Testis (tissue), 5 donors: ENCODE measurements around the gene OR5M10. TPM values are rescaled to one million over a fixed set of nuclear protein-coding genes. Genes with fewer than 3 reads are reported as not detected.
"Not testable (repeated sequence)": the region's sequence is repeated elsewhere in the genome, so short reads cannot be mapped to it uniquely, and the experiment has no call there.

ENCODE experiments used
- DNase-seq: peaks from one replicate; pipeline ENCODE4 v3.0.0-alpha.2; 2019
- H3K27ac ChIP-seq, 2 donors: fragments of 200-600 bp; sonication (generic); one replicate each; pipeline ENCODE4 v1.5.1; 2019
- H3K27me3 ChIP-seq: fragments of 200-600 bp; sonication (generic); one replicate; pipeline ENCODE4 v1.5.1; 2019
- H3K36me3 ChIP-seq: fragments of 200-600 bp; sonication (generic); one replicate; pipeline ENCODE4 v1.5.1; 2017; ENCODE audit warnings: low read depth; ENCODE audit errors: missing control alignments
- H3K4me1 ChIP-seq: fragments of 200-600 bp; sonication (generic); one replicate; pipeline ENCODE4 v1.5.1; 2019
- H3K4me3 ChIP-seq, 2 donors: fragments of 200-600 bp; sonication (generic); one replicate each; pipeline ENCODE4 v1.5.1; 2017 to 2019
- H3K9me3 ChIP-seq: fragments of 200-600 bp; sonication (generic); one replicate; pipeline ENCODE4 v1.5.1; 2017
- CTCF ChIP-seq, 3 experiments: fragments of 450-650 bp in 2 of 3; fragments of 200-600 bp in 1 of 3; sonication (generic) in 1 of 3; IDR thresholded peaks; one replicate each; pipeline ENCODE4 v1.5.1; 2016 to 2019; ENCODE audit warnings: antibody characterized with exemption in 3 of 3, mild to moderate bottlenecking in 2 of 3, moderate library complexity in 1 of 3
- POLR2A ChIP-seq: fragments of 450-650 bp; IDR thresholded peaks from one replicate; pipeline ENCODE4 v1.6.1; 2017; ENCODE audit warnings: antibody characterized with exemption, mild to moderate bottlenecking, moderate library complexity
- WGBS, 2 donors: methylation state at CpG; one replicate each; pipeline ENCODE4 v1.1.5; 2018; 5-methylcytosine and 5-hydroxymethylcytosine counted together
- intact Hi-C: fragments of 100-400 bp; cut with DNase I; formaldehyde crosslinking; loops from one replicate; pipeline ENCODE4 v1.15.1; 2023; ENCODE audit warnings: low total_unique reads
- long read RNA-seq, 2 donors: transcript quantifications; one replicate each; lab custom pipeline, GENCODE V29; 2026
- polyA plus RNA-seq: library from polyadenylated mRNA; stranded (reverse); fragments of 350-450 nt; fragmentation: Illumina TruSeq; extraction: RNeasy Lipid Tissue Mini Kit (QIAGEN cat#74804); gene quantifications from one replicate; pipeline ENCODE4 v1.2.3, GENCODE V29; 2014; ENCODE audit warnings: low read depth, low replicate concordance; ENCODE audit not compliant: insufficient read depth
- total RNA-seq, 2 donors: library from RNA; depleted of rRNA; stranded (reverse); fragments of >200 nt; gene quantifications; one replicate each; pipeline ENCODE4 v1.2.3, GENCODE V29; 2016

Gene OR5M10
- total RNA-seq (not detected), polyA plus RNA-seq (not detected)
- long read RNA-seq, donor 1, result 0 reads
- long read RNA-seq, donor 2, result 0 reads

GRCh38 chr11:56577621-56578020 is at the start of gene OR5M10:
Gene OR5M10, minus strand, starts transcription at chr11:56577721. Its CDS starts 0 bp downstream, at chr11:56577721.
- DNase-seq, result no peak
- TF ChIP-seq CTCF (IDR thresholded peaks at IDR 0.05) (no peak), POLR2A (no peak)
- H3K27ac ChIP-seq, result no peak within 1 kb of the TSS
- H3K4me3 ChIP-seq, result no peak within 1 kb of the TSS
- H3K36me3 ChIP-seq, result no peaks in the 10 kb centered on the region
- H3K4me1 ChIP-seq, result no peaks in the 10 kb centered on the region
- no peaks in the 10 kb centered on the region for H3K27me3 ChIP-seq
- intact Hi-C loops, result no loop called here
- WGBS, 2 donors, result 37 to 61% methylated on average over 3 of the region's 3 CpGs
- no peaks in the 10 kb centered on the region for H3K9me3 ChIP-seq

GRCh38 chr11:56625946-56626345 is 48.4 kb upstream of the OR5M10 start:
- intact Hi-C loops, result no loop called here
- WGBS, 2 donors, result 68 to 83% methylated on average over 2 of the region's 2 CpGs

DNA sequence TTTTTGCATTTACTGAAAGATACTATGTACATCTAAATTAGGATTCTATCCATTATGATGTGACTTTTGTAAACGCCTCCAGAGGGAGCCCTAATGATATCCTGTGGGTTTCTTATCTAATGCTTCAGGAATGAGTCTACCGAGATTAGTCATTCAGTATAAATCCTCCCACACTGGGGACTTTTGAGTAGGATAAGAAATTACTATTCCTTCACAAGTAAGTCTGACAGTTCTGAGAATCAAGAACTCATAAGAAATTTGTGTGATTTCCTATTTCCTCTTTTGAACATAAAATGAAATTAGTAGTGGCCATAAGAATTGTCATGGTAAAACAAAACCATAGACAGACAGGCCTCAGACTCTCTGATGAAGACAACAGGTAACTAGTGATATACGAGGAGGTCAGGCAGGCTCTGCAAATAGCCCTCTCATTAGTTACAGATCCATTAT is 47.2 kb upstream of the OR5M10 start:
- Histone ChIP-seq H3K27ac (no peak overlapping the region), H3K36me3 (no peaks in the 10 kb centered on the region), H3K9me3 (no peaks in the 10 kb centered on the region), H3K4me3 (no peak overlapping the region), H3K4me1 (no peaks in the 10 kb centered on the region), H3K27me3 (no peaks in the 10 kb centered on the region)
- intact Hi-C loops, result no loop called here
- peak; percentile 29 for DNase-seq
- TF ChIP-seq POLR2A (no peak), CTCF (IDR thresholded peaks at IDR 0.05) (peak in 1 of 3 experiments; percentile 19)
- WGBS, 2 donors, result 20 to 30% methylated on average over 3 of the region's 3 CpGs

More at GRCh38 chr11:56625946-56626345, 48.4 kb upstream of the OR5M10 start:
- no peaks in the 10 kb centered on the region for H3K27me3 ChIP-seq
- no peaks in the 10 kb centered on the region for H3K36me3 ChIP-seq
- DNase-seq, result no peak
- H3K27ac ChIP-seq, result no peak overlapping the region
- no peaks in the 10 kb centered on the region for H3K4me1 ChIP-seq
- H3K9me3 ChIP-seq, result no peaks in the 10 kb centered on the region
- H3K4me3 ChIP-seq, result no peak overlapping the region
- no peak for TF ChIP-seq CTCF (IDR thresholded peaks at IDR 0.05)

GRCh38 chr11:56611174-56611573 is 33.7 kb upstream of the OR5M10 start:
- WGBS, 2 donors, result 76 to 88% methylated on average over 1 of the region's 1 CpG
- TF ChIP-seq POLR2A (no peak), CTCF (IDR thresholded peaks at IDR 0.05) (no peak)
- no peak for DNase-seq
- Histone ChIP-seq H3K9me3 (no peaks in the 10 kb centered on the region), H3K4me1 (no peaks in the 10 kb centered on the region), H3K36me3 (no peaks in the 10 kb centered on the region), H3K27me3 (no peaks in the 10 kb centered on the region), H3K27ac (no peak overlapping the region), H3K4me3 (no peak overlapping the region)
- intact Hi-C loops, result no loop called here

- intact Hi-C loops, DNase-seq, H3K4me1 ChIP-seq, H3K9me3 ChIP-seq, H3K27me3 ChIP-seq, H3K36me3 ChIP-seq, H3K4me3 ChIP-seq, H3K27ac ChIP-seq: not testable (repeated sequence)
- WGBS, 2 donors, result 93 to 95% methylated on average over 15 to 20 of the region's 20 CpGs
Observed at GRCh38 chr11:56592088-56592717, 14.7 kb upstream of the OR5M10 start.
